Gastrocnemius medialis (tissue), 4 donors: ENCODE measurements around the gene TIGD1. TPM values are rescaled to one million over a fixed set of nuclear protein-coding genes. Genes with fewer than 3 reads are reported as not detected.

Experiments used
- ATAC-seq, 2 donors: fragments of 150-250 bp; one replicate each; pipeline ENCODE4 v1.9.1; 2016
- DNase-seq, 2 donors: peaks; one replicate each; pipeline ENCODE4 v3.0.0-alpha.2; 2019
- H3K27ac ChIP-seq, 4 donors: fragments of 200-600 bp; sonication (generic); 1 replicate in 1 of 4; 2 replicates in 3 of 4; pipeline ENCODE4 v1.5.1; 2016 to 2018; ENCODE audit warnings: mild to moderate bottlenecking in 2 of 4, moderate library complexity in 1 of 4
- H3K27me3 ChIP-seq, 3 donors: fragments of 200-600 bp; sonication (generic) in 2 of 3; 1 replicate in 1 of 3; 2 replicates in 2 of 3; pipeline versions ENCODE4 v1.5.1 to v1.6.0; 2016 to 2019; ENCODE audit warnings: mild to moderate bottlenecking in 1 of 3, moderate library complexity in 1 of 3
- H3K36me3 ChIP-seq, 2 donors: fragments of 200-600 bp; sonication (generic) in 1 of 2; one replicate each; pipeline ENCODE4 v1.5.1; 2017 to 2018
- H3K4me1 ChIP-seq, 2 donors: fragments of 200-600 bp; sonication (generic) in 1 of 2; one replicate each; pipeline ENCODE4 v1.5.1; 2016 to 2017; ENCODE audit warnings: mild to moderate bottlenecking in 2 of 2
- H3K4me3 ChIP-seq, 4 donors: fragments of 200-600 bp; sonication (generic) in 3 of 4; 1 replicate in 1 of 4; 2 replicates in 3 of 4; pipeline ENCODE4 v1.5.1; 2016 to 2019; ENCODE audit warnings: mild to moderate bottlenecking in 2 of 4
- H3K9me3 ChIP-seq, 3 donors: fragments of 200-600 bp; sonication (generic) in 2 of 3; 1 replicate in 1 of 3; 2 replicates in 2 of 3; pipeline ENCODE4 v1.5.1; 2016 to 2019
- CTCF ChIP-seq, 5 experiments: fragments of 450-650 bp in 3 of 5; fragments of 200-600 bp in 2 of 5; sonication (generic) in 2 of 5; IDR thresholded peaks in 4 of 5; conservative IDR thresholded peaks in 1 of 5; 1 replicate in 4 of 5; 2 replicates in 1 of 5; pipeline ENCODE4 v1.5.1; 2016 to 2019; ENCODE audit warnings: antibody characterized with exemption in 5 of 5, mild to moderate bottlenecking in 3 of 5, moderate library complexity in 3 of 5
- POLR2A ChIP-seq, 2 donors: fragments of 450-650 bp; IDR thresholded peaks; one replicate each; pipeline ENCODE4 v1.6.1; 2017; ENCODE audit warnings: antibody characterized with exemption in 2 of 2, mild to moderate bottlenecking in 2 of 2, moderate library complexity in 2 of 2
- in situ Hi-C, 4 donors: fragments of 200-750 bp; cut with MboI; loops; one replicate each; pipeline versions ENCODE4 v1.15.0 to v1.8.0; 2017; ENCODE audit warnings: low sequenced_read_pairs in 4 of 4
- intact Hi-C: fragments of 100-400 bp; cut with DNase I; formaldehyde crosslinking; loops from one replicate; pipeline ENCODE4 v1.15.1; 2023; ENCODE audit warnings: low total_unique reads
- total RNA-seq, 4 donors: library from RNA; depleted of rRNA; stranded (reverse); fragments of >200 nt; gene quantifications; one replicate each; pipeline versions ENCODE4 v1.1.0 to v1.2.3, GENCODE V29; 2016

Gene TIGD1
- total RNA-seq, 4 donors from 2014 or later: 1.4 to 3.0 (median 2.1) TPM

GRCh38 chr2:232543491-232543890 lies 6.9 kb downstream of the TIGD1 start:
- Histone ChIP-seq H3K9me3 (no peaks in the 10 kb centered on the region), H3K4me1 (peaks cover 16 to 31% of the 10 kb centered on the region in 2 donors), H3K36me3 (no peaks in the 10 kb centered on the region), H3K27ac (peak overlapping the region in 1 of 4 donors; percentile 45), H3K27me3 (no peaks in the 10 kb centered on the region), H3K4me3 (no peak overlapping the region)
- intact Hi-C loops: no loop called here
- TF ChIP-seq POLR2A (IDR thresholded peaks at IDR 0.05) (no peak), CTCF (IDR thresholded peaks at IDR 0.05 in 4 of 5, conservative IDR thresholded peaks at IDR 0.05 in 1 of 5) (no peak)
- in situ Hi-C loops: no loop called here
- no peak for DNase-seq
- ATAC-seq: no peak

DNA sequence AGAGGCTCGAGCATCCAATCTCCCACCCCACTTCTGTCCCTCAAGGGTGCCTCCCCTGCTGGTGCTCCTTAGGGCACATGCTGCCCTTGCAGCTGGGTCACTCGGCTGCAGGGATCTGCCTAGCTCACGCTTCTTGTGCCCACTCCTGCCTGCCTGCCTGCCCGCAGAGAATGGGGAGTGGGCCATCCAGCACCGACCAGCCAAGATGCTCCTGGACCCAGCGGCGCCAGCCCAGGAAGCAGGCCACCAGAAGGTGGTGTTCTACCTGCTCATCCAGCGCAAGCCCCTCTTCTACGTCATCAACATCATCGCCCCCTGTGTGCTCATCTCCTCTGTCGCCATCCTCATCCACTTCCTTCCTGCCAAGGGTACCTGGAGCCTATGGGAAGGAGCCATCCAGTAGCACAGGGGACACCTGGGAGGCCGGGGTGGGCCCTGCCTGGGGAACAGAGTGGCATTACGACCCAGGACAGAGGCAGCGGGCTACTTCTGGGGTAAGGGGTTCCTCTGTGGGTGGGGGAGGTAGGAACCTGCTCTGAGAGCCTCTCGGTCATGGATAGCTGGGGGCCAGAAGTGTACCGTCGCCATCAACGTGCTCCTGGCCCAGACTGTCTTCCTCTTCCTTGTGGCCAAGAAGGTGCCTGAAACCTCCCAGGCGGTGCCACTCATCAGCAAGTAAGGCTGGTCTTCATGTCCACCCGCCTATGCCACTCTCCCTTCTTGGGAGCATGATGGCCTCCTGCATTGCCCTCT lies 7.5 kb downstream of the TIGD1 start:
- no peak for ATAC-seq
- in situ Hi-C loops: no loop called here

GRCh38 chr2:232541961-232542714 lies 8.2 kb downstream of the TIGD1 start:
- DNase-seq: no peak
- H3K4me3 ChIP-seq: no peak overlapping the region
- no peaks in the 10 kb centered on the region for H3K9me3 ChIP-seq
- H3K4me1 ChIP-seq: peaks cover 24 to 45% of the 10 kb centered on the region in 2 donors
- no peak for ATAC-seq
- H3K27ac ChIP-seq: peak overlapping the region in 2 of 4 donors; percentile 87 to 88
- no peaks in the 10 kb centered on the region for H3K27me3 ChIP-seq
- in situ Hi-C loops: no loop called here
- intact Hi-C loops: no loop called here
- no peak for TF ChIP-seq CTCF (IDR thresholded peaks at IDR 0.05 in 4 of 5, conservative IDR thresholded peaks at IDR 0.05 in 1 of 5)
- no peak for TF ChIP-seq POLR2A (IDR thresholded peaks at IDR 0.05)
- no peaks in the 10 kb centered on the region for H3K36me3 ChIP-seq

More for the DNA sequence above, 7.5 kb downstream of the TIGD1 start:
- no peak overlapping the region for H3K4me3 ChIP-seq
- intact Hi-C loops: no loop called here
- peak overlapping the region in 2 of 4 donors; percentile 34 to 88 for H3K27ac ChIP-seq
- TF ChIP-seq CTCF (IDR thresholded peaks at IDR 0.05 in 4 of 5, conservative IDR thresholded peaks at IDR 0.05 in 1 of 5): no peak
- TF ChIP-seq POLR2A (IDR thresholded peaks at IDR 0.05): no peak
- H3K4me1 ChIP-seq: peaks cover 16 to 37% of the 10 kb centered on the region in 2 donors
- H3K27me3 ChIP-seq: no peaks in the 10 kb centered on the region
- no peak for DNase-seq
- H3K9me3 ChIP-seq: no peaks in the 10 kb centered on the region
- no peaks in the 10 kb centered on the region for H3K36me3 ChIP-seq

GRCh38 chr2:232541195-232541960 lies 9.0 kb downstream of the TIGD1 start:
- no peak for DNase-seq
- Histone ChIP-seq H3K4me1 (peaks cover 26 to 52% of the 10 kb centered on the region in 2 donors), H3K4me3 (no peak overlapping the region)

More at GRCh38 chr2:232541195-232541960, 9.0 kb downstream of the TIGD1 start:
- intact Hi-C loops: no loop called here
- Histone ChIP-seq H3K27me3 (no peaks in the 10 kb centered on the region), H3K27ac (peak overlapping the region in 3 of 4 donors; percentile 69 to 88 (median 87)), H3K36me3 (no peaks in the 10 kb centered on the region), H3K9me3 (no peaks in the 10 kb centered on the region)
- in situ Hi-C loops: no loop called here
- TF ChIP-seq POLR2A (IDR thresholded peaks at IDR 0.05): no peak
- TF ChIP-seq CTCF (IDR thresholded peaks at IDR 0.05 in 4 of 5, conservative IDR thresholded peaks at IDR 0.05 in 1 of 5): no peak
- ATAC-seq: no peak
